ENCODE data around the gene RHBDF1. TPM values are rescaled to one million over a fixed set of nuclear protein-coding genes. Genes with fewer than 3 reads are reported as not detected.

The RHBDF1 gene
- total RNA-seq, 1 experiment from 2014 or later: 60.8 TPM

GRCh38 chr16:96935-97381 is 24.5 kb upstream of the RHBDF1 start (continued):
- TF ChIP-seq FOXK1 (CRISPR knock-in tag; IDR thresholded peaks at IDR 0.05): 0 out of 2 replicates have a peak, but pooled peaks have one; percentile 54
- TF ChIP-seq, protein P1, sequence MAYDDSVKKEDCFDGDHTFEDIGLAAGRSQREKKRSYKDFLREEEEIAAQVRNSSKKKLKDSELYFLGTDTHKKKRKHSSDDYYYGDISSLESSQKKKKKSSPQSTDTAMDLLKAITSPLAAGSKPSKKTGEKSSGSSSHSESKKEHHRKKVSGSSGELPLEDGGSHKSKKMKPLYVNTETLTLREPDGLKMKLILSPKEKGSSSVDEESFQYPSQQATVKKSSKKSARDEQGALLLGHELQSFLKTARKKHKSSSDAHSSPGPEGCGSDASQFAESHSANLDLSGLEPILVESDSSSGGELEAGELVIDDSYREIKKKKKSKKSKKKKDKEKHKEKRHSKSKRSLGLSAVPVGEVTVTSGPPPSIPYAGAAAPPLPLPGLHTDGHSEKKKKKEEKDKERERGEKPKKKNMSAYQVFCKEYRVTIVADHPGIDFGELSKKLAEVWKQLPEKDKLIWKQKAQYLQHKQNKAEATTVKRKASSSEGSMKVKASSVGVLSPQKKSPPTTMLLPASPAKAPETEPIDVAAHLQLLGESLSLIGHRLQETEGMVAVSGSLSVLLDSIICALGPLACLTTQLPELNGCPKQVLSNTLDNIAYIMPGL (CRISPR knock-in tag; IDR thresholded peaks at IDR 0.05): peak; percentile 73; the same call in 1 of the 2 replicates

DNA sequence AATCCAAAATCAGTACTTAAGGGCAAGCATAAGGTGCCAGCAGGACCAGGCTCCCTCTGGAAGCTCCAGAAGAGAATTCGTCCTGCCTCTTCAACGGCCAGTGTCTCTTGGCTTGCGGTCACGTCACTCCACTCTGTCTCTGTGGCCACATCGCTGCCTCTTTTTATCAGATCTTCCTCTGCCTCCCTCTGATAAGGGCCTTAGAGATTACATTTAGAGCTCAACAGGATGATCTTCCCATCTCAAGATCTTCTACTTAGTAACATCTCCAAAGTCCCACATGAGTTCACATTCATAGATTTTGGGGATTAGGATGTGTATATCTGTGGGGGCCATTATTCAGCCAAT is 22.5 kb upstream of the RHBDF1 start:
- no peak for DNase-seq (ENCODE audit: low spot score)
- no peak overlapping the region for H3K27ac Mint-ChIP-seq
- no peak for ATAC-seq
- ChIA-PET POLR2A (interaction anchor here (0.8 to 2.5 kb wide), 2 partner anchors 23 to 29 kb away, joined by 3 to 12 read pairs; no protein-coding TSS in a partner anchor), CTCF (interaction anchor here (1.2 to 11.4 kb wide), 4 partner anchors 12 to 27 kb away, joined by 4 to 493 read pairs (median 72); partner anchors contain the start of genes MPG and RHBDF1)
- no peaks in the 10 kb centered on the region; the same call in 1 of the 2 replicates for H3K4me1 Mint-ChIP-seq
- TF ChIP-seq ZNF416 (CRISPR knock-in tag; IDR thresholded peaks at IDR 0.05) (no peak), CTCF (IDR thresholded peaks at IDR 0.05) (no peak), ZNF512 (CRISPR knock-in tag; IDR thresholded peaks at IDR 0.05; ENCODE audit: borderline replicate concordance) (no peak), SP1 (CRISPR knock-in tag; conservative IDR thresholded peaks at IDR 0.05) (no peak), RELA (CRISPR knock-in tag; IDR thresholded peaks at IDR 0.05; ENCODE audit: borderline replicate concordance) (no peak), E2F1 (CRISPR knock-in tag; IDR thresholded peaks at IDR 0.05) (no peak), EMX1 (CRISPR knock-in tag; IDR thresholded peaks at IDR 0.05) (no peak), E2F4 (CRISPR knock-in tag; IDR thresholded peaks at IDR 0.05; ENCODE audit: borderline replicate concordance, low read depth) (no peak), ATF3 (CRISPR knock-in tag; conservative IDR thresholded peaks at IDR 0.05) (no peak), JUN (CRISPR knock-in tag; IDR thresholded peaks at IDR 0.05) (no peak), SMAD3 (CRISPR knock-in tag; IDR thresholded peaks at IDR 0.05; ENCODE audit: borderline replicate concordance) (no peak), GRHL2 (CRISPR knock-in tag; IDR thresholded peaks at IDR 0.05; ENCODE audit: insufficient replicate concordance, severe bottlenecking) (no peak), PREB (CRISPR knock-in tag; IDR thresholded peaks at IDR 0.05; ENCODE audit: borderline replicate concordance) (no peak), FOXJ3 (CRISPR knock-in tag; IDR thresholded peaks at IDR 0.05; ENCODE audit: borderline replicate concordance) (no peak), ZNF317 (CRISPR knock-in tag; IDR thresholded peaks at IDR 0.05; ENCODE audit: borderline replicate concordance, low read depth) (no peak), TEAD4 (CRISPR knock-in tag; IDR thresholded peaks at IDR 0.05) (no peak), NFYB (CRISPR knock-in tag; conservative IDR thresholded peaks at IDR 0.05; ENCODE audit: low read depth) (no peak)
- TF ChIP-seq, protein P2, sequence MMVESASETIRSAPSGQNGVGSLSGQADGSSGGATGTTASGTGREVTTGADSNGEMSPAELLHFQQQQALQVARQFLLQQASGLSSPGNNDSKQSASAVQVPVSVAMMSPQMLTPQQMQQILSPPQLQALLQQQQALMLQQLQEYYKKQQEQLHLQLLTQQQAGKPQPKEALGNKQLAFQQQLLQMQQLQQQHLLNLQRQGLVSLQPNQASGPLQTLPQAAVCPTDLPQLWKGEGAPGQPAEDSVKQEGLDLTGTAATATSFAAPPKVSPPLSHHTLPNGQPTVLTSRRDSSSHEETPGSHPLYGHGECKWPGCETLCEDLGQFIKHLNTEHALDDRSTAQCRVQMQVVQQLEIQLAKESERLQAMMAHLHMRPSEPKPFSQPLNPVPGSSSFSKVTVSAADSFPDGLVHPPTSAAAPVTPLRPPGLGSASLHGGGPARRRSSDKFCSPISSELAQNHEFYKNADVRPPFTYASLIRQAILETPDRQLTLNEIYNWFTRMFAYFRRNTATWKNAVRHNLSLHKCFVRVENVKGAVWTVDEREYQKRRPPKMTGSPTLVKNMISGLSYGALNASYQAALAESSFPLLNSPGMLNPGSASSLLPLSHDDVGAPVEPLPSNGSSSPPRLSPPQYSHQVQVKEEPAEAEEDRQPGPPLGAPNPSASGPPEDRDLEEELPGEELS (CRISPR knock-in tag; IDR thresholded peaks at IDR 0.05): no peak
- TF ChIP-seq, protein P3, sequence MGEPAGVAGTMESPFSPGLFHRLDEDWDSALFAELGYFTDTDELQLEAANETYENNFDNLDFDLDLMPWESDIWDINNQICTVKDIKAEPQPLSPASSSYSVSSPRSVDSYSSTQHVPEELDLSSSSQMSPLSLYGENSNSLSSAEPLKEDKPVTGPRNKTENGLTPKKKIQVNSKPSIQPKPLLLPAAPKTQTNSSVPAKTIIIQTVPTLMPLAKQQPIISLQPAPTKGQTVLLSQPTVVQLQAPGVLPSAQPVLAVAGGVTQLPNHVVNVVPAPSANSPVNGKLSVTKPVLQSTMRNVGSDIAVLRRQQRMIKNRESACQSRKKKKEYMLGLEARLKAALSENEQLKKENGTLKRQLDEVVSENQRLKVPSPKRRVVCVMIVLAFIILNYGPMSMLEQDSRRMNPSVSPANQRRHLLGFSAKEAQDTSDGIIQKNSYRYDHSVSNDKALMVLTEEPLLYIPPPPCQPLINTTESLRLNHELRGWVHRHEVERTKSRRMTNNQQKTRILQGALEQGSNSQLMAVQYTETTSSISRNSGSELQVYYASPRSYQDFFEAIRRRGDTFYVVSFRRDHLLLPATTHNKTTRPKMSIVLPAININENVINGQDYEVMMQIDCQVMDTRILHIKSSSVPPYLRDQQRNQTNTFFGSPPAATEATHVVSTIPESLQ (CRISPR knock-in tag; IDR thresholded peaks at IDR 0.05): no peak
- H3K27me3 Mint-ChIP-seq (ENCODE audit: low read depth): no peaks in the 10 kb centered on the region
- no peaks in the 10 kb centered on the region for H3K9me3 Mint-ChIP-seq
- H3K4me3 Mint-ChIP-seq: no peak overlapping the region
- peaks cover 7% of the 10 kb centered on the region; the same call in 1 of the 2 replicates for H3K36me3 Mint-ChIP-seq

All from WTC11 (cell line).